GM19238 (cell line): ENCODE measurements around the gene EDDM3A.

Experiments used
- DNase-seq: peaks from one replicate; pipeline ENCODE4 v3.0.0; 2011; ENCODE audit warnings: low spot score; ENCODE audit not compliant: insufficient read length

Gene EDDM3A

DNA sequence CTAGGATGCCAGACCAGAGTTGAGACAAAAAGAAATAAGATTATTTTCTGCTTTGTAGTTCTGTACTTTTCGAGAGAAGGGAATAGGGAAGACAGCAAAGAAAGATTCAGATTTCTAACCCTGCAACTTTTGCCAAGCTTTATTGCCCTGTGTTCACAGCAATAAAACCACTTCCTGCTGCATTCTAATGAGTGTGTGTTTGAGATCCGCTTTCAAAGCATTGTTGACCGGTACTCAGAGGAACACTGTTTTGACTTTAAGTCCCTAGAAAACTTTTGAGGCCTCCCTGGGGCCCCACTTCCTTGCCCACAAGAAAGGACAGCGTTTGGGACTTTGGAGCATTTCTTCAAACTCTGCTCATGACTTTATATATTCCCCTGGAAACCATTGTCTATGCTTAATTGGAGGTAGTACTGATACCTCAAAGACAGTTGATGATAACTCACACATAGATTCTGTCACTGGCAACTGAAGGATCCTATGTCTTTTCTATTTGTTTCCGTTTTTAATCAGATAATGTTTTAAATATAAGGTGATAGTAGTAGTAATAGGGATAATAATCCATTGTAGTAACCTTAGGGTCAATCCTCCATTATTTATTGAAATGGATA is 36.7 kb downstream of the EDDM3A start:
- no peak for DNase-seq

DNA sequence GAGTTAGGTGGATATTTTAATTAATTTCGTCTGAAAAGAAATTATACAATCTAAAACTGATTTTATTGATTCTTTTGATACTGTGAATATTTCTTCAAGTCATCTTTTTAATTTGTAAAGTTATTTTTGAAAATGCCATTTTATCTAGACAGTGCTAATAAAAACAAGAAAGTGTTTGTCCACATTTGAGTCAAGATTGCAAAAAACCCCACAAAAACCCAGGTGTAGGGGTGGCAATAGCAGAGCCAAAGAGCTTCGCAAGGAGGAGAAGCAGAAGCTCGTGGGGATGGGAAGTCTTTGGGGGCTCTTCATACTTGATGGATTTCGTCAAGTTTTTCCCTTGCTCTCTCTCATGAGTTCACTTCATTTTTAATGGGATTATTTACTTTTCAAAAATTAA is 41.3 kb downstream of the EDDM3A start:
- DNase-seq, result no peak

DNA sequence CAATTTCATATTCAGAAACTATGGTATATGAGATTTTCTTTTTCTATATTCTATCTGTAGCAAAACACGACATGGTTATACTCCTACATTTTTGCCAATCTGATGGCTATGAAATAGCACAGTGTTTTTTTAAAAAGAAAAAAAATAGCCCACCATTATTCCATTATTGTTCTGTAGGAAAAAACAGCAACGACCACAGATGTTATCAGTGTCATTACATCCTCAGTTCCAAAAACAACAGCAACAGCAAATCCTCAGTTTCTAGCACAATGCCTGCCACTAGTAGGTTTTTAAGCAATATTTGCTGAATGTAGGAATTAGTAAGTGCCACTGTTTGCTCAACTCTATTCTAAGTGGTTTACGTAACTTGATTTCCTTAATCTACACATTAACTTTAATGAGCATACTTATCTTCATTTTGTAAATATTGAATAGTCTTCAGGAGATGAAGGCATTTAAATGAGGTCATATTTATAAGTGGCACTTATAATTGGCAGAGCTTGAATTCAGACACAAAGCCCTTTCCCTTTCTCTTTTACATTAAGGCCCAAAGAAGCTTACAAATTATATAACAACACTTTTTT is 43.6 kb downstream of the EDDM3A start:
- no peak for DNase-seq

DNA sequence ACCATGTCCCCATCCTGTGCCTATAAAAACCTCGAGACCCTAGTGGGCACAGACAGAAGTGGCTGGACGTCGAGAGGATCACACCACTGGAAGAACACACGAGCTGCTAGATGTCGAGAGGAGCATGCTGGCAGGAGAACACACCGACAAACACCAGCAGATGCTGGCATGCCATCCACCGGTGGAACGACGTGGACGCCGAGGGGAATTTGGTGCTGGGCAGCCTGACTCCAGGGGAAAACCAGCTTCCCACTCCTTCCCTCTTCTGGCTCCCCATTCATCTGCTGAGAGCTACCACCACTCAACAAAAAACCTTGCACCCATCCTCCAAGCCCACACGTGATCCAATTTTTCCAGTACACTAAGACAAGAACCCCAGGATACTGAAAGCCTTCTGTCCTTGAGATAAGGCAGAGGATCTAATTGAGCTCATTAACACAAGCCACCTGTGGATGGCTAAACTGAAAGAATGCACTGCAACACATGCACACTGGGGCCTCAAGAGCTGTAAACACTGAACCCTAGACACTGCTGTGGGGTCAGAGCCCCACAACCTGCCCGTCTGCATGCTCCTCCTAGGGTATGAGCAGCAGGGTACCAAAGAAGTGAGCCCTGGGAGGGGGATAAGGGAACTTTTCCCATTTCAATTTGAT is 44.9 kb downstream of the EDDM3A start:
- no peak for DNase-seq

DNA sequence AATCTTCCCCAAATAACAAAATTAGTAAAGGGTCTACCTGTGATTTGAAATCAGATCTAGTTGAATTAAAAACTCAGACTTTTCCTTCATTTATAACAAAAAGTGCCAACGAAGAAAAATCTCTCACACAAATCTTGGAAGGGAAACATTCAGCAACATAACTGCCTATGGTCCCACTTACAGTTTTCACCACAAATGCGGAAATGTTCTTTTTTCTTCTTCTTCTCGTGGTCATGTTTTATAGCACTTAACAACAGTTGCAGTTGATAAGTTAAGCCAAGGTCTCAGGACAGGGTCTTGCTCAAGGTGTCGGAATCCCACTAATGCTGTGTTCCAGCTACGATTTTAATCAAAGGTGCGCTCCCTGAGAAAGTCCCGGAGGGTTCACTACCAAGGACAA is 45.5 kb downstream of the EDDM3A start:
- no peak for DNase-seq

DNA sequence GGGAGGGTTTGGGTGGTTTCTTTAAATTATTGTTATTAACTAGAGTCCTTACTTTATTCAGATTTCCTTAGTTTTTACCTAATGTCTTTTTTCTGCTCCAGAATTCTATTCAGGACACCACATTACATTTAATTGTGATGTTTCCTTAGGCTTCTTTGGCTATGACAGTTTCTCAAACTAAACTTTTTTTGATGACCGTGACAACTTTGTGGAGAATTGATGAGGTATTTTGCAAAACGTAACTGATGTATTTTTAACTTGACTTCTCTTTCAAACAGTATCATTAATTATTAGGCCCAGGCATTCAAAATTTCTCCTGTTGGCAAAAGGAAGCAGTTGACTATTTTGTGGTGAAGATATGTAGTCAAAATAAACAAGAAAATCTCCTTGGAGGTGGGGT is 45.9 kb downstream of the EDDM3A start:
- DNase-seq, result no peak

DNA sequence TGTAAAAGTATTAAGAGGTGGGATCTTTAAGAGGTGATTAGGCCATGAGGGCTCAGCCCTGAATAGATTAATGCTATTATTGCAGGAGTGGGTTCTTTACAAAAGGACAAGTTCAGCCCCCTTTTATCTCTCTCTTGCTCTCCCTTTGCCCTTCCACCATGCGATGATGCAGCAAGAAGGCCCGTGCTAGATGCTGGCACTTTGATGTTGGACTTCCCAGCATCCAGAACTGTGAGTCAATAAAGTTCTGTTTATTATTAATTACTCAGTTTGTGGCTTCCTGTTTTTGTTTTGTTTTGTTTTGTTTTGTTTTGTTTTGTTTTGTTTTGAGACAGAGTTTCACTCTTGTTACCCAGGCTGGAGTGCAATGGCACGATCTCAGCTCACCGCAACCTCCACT is 46.9 kb downstream of the EDDM3A start:
- no peak for DNase-seq

DNA sequence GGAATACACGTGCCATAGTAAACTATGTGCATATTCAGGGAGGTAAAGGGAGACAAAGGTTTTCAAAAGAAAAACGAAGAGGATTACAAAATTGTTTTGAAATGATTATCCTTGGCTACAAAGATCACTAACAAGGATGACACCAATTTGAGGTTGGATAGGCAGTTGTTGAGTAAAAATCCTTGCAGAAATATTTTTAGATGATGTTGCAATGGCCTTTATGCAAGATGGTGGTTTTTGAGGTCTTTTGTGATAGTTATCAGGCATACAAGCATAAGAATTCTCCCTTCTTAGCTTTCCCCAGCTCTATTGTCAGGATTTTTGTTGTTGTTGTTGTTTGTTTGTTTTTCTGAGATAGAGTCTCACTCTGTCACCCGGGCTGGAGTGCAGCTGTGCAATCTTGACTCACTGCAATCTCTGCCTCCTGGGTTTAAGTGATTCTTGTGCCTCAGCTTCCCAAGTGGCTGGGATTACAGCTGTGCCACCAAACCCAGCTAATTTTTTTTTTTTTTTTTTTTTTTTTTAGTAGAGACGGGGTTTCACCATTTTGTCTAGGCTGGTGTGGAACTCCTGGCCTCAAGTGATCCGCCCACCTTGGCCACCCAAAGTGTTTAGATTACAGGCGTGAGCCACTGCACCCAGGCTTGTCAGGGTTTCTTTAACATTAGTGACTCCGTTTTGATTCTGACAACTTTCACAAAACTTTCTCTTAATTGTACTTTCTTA is 49.1 kb downstream of the EDDM3A start:
- no peak for DNase-seq

DNA sequence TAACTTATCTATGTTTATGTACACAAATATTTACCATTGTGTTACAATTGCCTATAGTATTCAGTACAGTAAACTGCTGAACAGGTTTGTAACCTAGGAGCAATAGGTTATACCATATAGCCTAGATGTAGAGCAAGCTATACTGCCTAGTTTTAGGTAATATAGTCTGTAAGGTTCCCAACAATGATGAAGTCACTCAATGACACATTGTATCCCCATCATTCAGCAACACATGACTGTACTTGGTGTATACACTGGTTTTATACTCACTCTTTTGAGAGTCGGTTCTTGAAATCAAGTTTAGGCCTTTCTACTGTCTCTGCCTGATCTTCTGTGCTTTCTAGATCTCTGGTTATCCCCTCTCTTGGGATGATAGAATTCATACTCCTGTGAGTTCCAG is 51.5 kb downstream of the EDDM3A start:
- no peak for DNase-seq
